GM12878 (cell line): ENCODE measurements around the gene ATP13A2. TPM values are rescaled to one million over a fixed set of nuclear protein-coding genes. Genes with fewer than 3 reads are reported as not detected.
A peak's percentile ranks its signal among the peaks of the same experiment; 100 is the strongest.

Source experiments
- ATAC-seq: fragments of 200-7000 bp; cut with Tn5 transposase; 3 replicates; pipeline ENCODE4 v1.9.1; 2020; ENCODE audit warnings: mild to moderate bottlenecking, moderate library complexity
- BruUV-seq: library from RNA; stranded (reverse); fragments of 400-500 nt; replicated peaks from 2 replicates; lab custom pipeline; 2021; lab: Mats Ljungman, UMichigan
- CTCF ChIA-PET: fragments of 300-600 bp; sonication (Branson Sonifier 250); formaldehyde crosslinking; extraction: SDS; loops from one replicate; lab custom pipeline; 2021; ENCODE audit warnings: inconsistent platforms; lab: Yijun Ruan, JAX
- POLR2A ChIA-PET: fragments of 350-600 bp; formaldehyde crosslinking; extraction: SDS; loops from one replicate; lab custom pipeline; 2021; ENCODE audit warnings: inconsistent platforms; lab: Charles Lee
- RAD21 ChIA-PET: fragments of 300-600 bp; sonication (Branson Sonifier 250); formaldehyde crosslinking; loops from one replicate; lab custom pipeline; 2023; ENCODE audit warnings: antibody characterized with exemption; ENCODE audit not compliant: unreplicated experiment; lab: Charles Lee
- SMC1A ChIA-PET: fragments of 300-600 bp; sonication (Branson Sonifier 250); formaldehyde crosslinking; loops from one replicate; lab custom pipeline; 2023; ENCODE audit not compliant: unreplicated experiment, uncharacterized antibody; lab: Charles Lee
- DNase-seq: peaks from one replicate; pipeline ENCODE4 v3.0.0-alpha.2; 2011; ENCODE audit warnings: low read depth, low spot score
- FAIRE-seq: peaks from 3 replicates; lab custom pipeline; 2011; peaks lifted over from hg19 to GRCh38; lab: Jason Lieb, UNC
- H2AFZ ChIP-seq: 2 replicates; pipeline ENCODE4 v1.6.0; 2011; ENCODE audit warnings: low read depth, low read length, control low read depth; ENCODE audit not compliant: control insufficient read depth
- H3K27ac ChIP-seq: 2 replicates; pipeline ENCODE4 v1.5.1; 2011; ENCODE audit warnings: control low read depth; ENCODE audit not compliant: control insufficient read depth, insufficient read depth
- H3K27me3 ChIP-seq, 2 experiments: replicated peaks in 1 of 2; 2 replicates each; pipeline versions ENCODE4 v1.6.0 to v1.6.1; 2011; ENCODE audit warnings: low read length in 1 of 2; ENCODE audit not compliant: control insufficient read depth in 2 of 2, insufficient read depth in 2 of 2
- H3K36me3 ChIP-seq, 2 experiments: 2 replicates each; pipeline ENCODE4 v1.5.1; 2011; ENCODE audit warnings: low read length in 1 of 2; ENCODE audit not compliant: control insufficient read depth in 2 of 2, insufficient read depth in 2 of 2
- H3K4me1 ChIP-seq: 2 replicates; pipeline ENCODE4 v1.6.1; 2011; ENCODE audit warnings: mild to moderate bottlenecking, low read length, moderate library complexity, mixed read lengths; ENCODE audit not compliant: control insufficient read depth, insufficient read depth
- H3K4me2 ChIP-seq: 2 replicates; pipeline ENCODE4 v1.6.0; 2011; ENCODE audit warnings: control low read depth; ENCODE audit not compliant: control insufficient read depth, insufficient read depth
- H3K4me3 ChIP-seq: fragments of 200-600 bp; sonication (generic); 2 replicates; pipeline ENCODE4 v1.5.1; 2016
- H3K79me2 ChIP-seq: 2 replicates; pipeline ENCODE4 v1.6.0; 2011; ENCODE audit warnings: low read length; ENCODE audit not compliant: control insufficient read depth, insufficient read depth
- H3K9ac ChIP-seq: 2 replicates; pipeline ENCODE4 v1.8.0; 2011; ENCODE audit warnings: low read length, control low read depth, mixed read lengths; ENCODE audit not compliant: control insufficient read depth, insufficient read depth
- H3K9me3 ChIP-seq: replicated peaks from 3 replicates; pipeline ENCODE4 v1.5.1; 2011; ENCODE audit warnings: mild to moderate bottlenecking, low read length; ENCODE audit not compliant: control insufficient read depth, insufficient read depth
- H4K20me1 ChIP-seq: 2 replicates; pipeline ENCODE4 v1.6.0; 2011; ENCODE audit not compliant: control insufficient read depth, insufficient read depth
- ATF2 ChIP-seq: IDR thresholded peaks from 2 replicates; pipeline ENCODE4 v1.6.1; 2012; ENCODE audit warnings: low read length, inconsistent platforms
- E2F4 ChIP-seq: IDR thresholded peaks from 2 replicates; pipeline ENCODE4 v1.6.1; 2012; ENCODE audit warnings: low read depth, low read length, improper control_type of control experiment
- ETV6 ChIP-seq, 2 experiments: fragments of 450-650 bp in 1 of 2; IDR thresholded peaks in 1 of 2; conservative IDR thresholded peaks in 1 of 2; 2 replicates each; pipeline ENCODE4 v1.6.1; 2014; ENCODE audit warnings: antibody characterized with exemption in 1 of 2, borderline replicate concordance in 1 of 2, low read depth in 1 of 2, mild to moderate bottlenecking in 1 of 2, moderate library complexity in 1 of 2
- HSF1 ChIP-seq: fragments of 150-350 bp; IDR thresholded peaks from 2 replicates; pipeline ENCODE4 v1.6.1; 2014; ENCODE audit warnings: mild to moderate bottlenecking, low read depth, low read length
- MLLT1 ChIP-seq: fragments of 450-650 bp; IDR thresholded peaks from 2 replicates; pipeline ENCODE4 v1.6.1; 2016; ENCODE audit warnings: mild to moderate bottlenecking
- MTA2 ChIP-seq: fragments of 450-650 bp; IDR thresholded peaks from 2 replicates; pipeline ENCODE4 v1.6.1; 2016; ENCODE audit warnings: low read depth, mild to moderate bottlenecking, moderate library complexity
- MXI1 ChIP-seq: fragments of 150-350 bp; IDR thresholded peaks from 2 replicates; pipeline ENCODE4 v1.6.1; 2011; ENCODE audit warnings: low read depth, mild to moderate bottlenecking, inconsistent platforms, low read length, improper control_type of control experiment
- NFYB ChIP-seq: IDR thresholded peaks from 2 replicates; pipeline ENCODE4 v1.6.1; 2011; ENCODE audit warnings: low read depth, mild to moderate bottlenecking, low read length, improper control_type of control experiment, moderate library complexity; ENCODE audit not compliant: insufficient read depth
- RAD21 ChIP-seq: IDR thresholded peaks from 2 replicates; pipeline ENCODE4 v1.6.1; 2011; ENCODE audit warnings: mild to moderate bottlenecking, low read depth, low read length, moderate library complexity; ENCODE audit not compliant: insufficient read depth
- YY1 ChIP-seq: IDR thresholded peaks from 2 replicates; pipeline ENCODE4 v1.6.1; 2011; ENCODE audit warnings: low read depth, mild to moderate bottlenecking, low read length
- ZBTB33 ChIP-seq: fragments of 450-650 bp; IDR thresholded peaks from 2 replicates; pipeline ENCODE4 v1.6.1; 2017; ENCODE audit warnings: mild to moderate bottlenecking
- WGBS: methylation state at CpG from one replicate; pipeline ENCODE4 v1.1.6; 2016; ENCODE audit warnings: low lambda C conversion rate; ENCODE audit not compliant: insufficient replicate concordance, insufficient coverage; ENCODE audit errors: missing lambda C conversion rate; 5-methylcytosine and 5-hydroxymethylcytosine counted together
- in situ Hi-C: fragments of 300-500 bp; cut with MboI; formaldehyde crosslinking; loops from 9 replicates; pipeline ENCODE4 v1.14.3; 2018; ENCODE audit warnings: mixed read lengths
- intact Hi-C: fragments of 100-400 bp; cut with micrococcal nuclease; formaldehyde crosslinking; loops from one replicate; pipeline ENCODE4 v1.14.2; 2022; ENCODE audit not compliant: unreplicated experiment
- polyA plus RNA-seq, 11 experiments: library from polyadenylated mRNA; depleted of rRNA in 4 of 11; unstranded in 6 of 11; stranded (reverse) in 5 of 11; fragments of >200 nt; fragmentation: Nextera tagmentation in 4 of 11; fragmentation: Illumina TruSeq in 1 of 11; extraction: Ambion mirVana in 4 of 11; extraction: Trizol in 1 of 11; gene quantifications; 1 replicate in 1 of 11; 2 replicates in 10 of 11; pipeline versions ENCODE4 v1.2.1 to v1.2.3, GENCODE V29; 2011 to 2016; ENCODE audit warnings: inconsistent platforms in 2 of 11, missing spikeins in 2 of 11, low read depth in 1 of 11
- total RNA-seq, 4 experiments: library from RNA; depleted of rRNA in 3 of 4; stranded (reverse); fragments of >200 nt in 3 of 4; fragmentation: Illumina TruSeq in 1 of 4; extraction: Trizol in 1 of 4; gene quantifications; 2 replicates each; pipeline versions ENCODE4 v1.2.1 to v1.2.3, GENCODE V29; 2013 to 2021

The ATP13A2 gene
- total and polyA plus RNA-seq, 10 of the 15 experiments (the other 5 are each of a cell fraction or from before 2014, with no cell fraction given) = 0.24 to 30.5 (median 8.0) TPM

- H4K20me1 ChIP-seq = no peaks in the 10 kb centered on the region
- intact Hi-C loops (loop anchor here (1.0 to 5.0 kb wide), 3 partner anchors 94 to 423 kb away; no protein-coding TSS in a partner anchor), in situ Hi-C loops (loop anchor here (5.0 kb wide), 2 partner anchors 88 to 418 kb away; no protein-coding TSS in a partner anchor)
- FAIRE-seq (peak; percentile 69), DNase-seq (no peak), ATAC-seq (peak; percentile 62)
- ChIA-PET CTCF (interaction anchor here (0.7 to 5.6 kb wide), 30 partner anchors 9 to 437 kb away, joined by 3 to 50 read pairs (median 5); no protein-coding TSS in a partner anchor), POLR2A (no interaction called here), SMC1A (interaction anchor here (0.8 to 2.0 kb wide), 12 partner anchors 20 to 199 kb away, joined by 3 to 9 read pairs (median 5); partner anchors contain the start of gene PADI2), RAD21 (interaction anchor here (0.9 to 2.2 kb wide), 10 partner anchors 12 to 425 kb away, joined by 3 to 8 read pairs (median 3); no protein-coding TSS in a partner anchor)
- H3K4me2 ChIP-seq = peak overlapping the region; percentile 64
- no peak overlapping the region for H3K27ac ChIP-seq
- H3K4me3 ChIP-seq = 0 out of 2 replicates have a peak overlapping the region, but pooled peaks have one; percentile 40
- no TSS peak for BruUV-seq
- peaks cover 8% of the 10 kb centered on the region for H3K79me2 ChIP-seq
- 11% methylated on average over 9 of the region's 9 CpGs for WGBS
- H3K36me3 ChIP-seq = peaks cover 2 to 18% of the 10 kb centered on the region in 2 experiments; a peak in 3 of 4 replicates
- no peak overlapping the region for H3K9ac ChIP-seq
- H3K27me3 ChIP-seq = no peaks in the 10 kb centered on the region
- H3K9me3 ChIP-seq = no peaks in the 10 kb centered on the region
- H3K4me1 ChIP-seq = peaks cover 3% of the 10 kb centered on the region; the same call in 1 of the 2 replicates
- H2AFZ ChIP-seq = peak overlapping the region; percentile 15; the same call in 1 of the 2 replicates
- TF ChIP-seq ATF2 = no peak
- no peak for TF ChIP-seq MLLT1
- TF ChIP-seq HSF1 = no peak
- no peak for TF ChIP-seq ZBTB33
- no peak for TF ChIP-seq E2F4
- no peak for TF ChIP-seq NFYB
- peak; percentile 46; the same call in 1 of the 2 replicates for TF ChIP-seq YY1
- TF ChIP-seq RAD21 = peak; percentile 80
- no peak for TF ChIP-seq MXI1
- TF ChIP-seq ETV6 (conservative IDR thresholded peaks at IDR 0.05 in 1 of 2, IDR thresholded peaks at IDR 0.05 in 1 of 2; ENCODE audit: borderline replicate concordance in 1 of 2, low read depth in 1 of 2) = no peak
- no peak for TF ChIP-seq MTA2
Observed at GRCh38 chr1:17045634-17046333, 34.1 kb upstream of the ATP13A2 start.
